ENCODE results near the gene ZBTB4.

DNA sequence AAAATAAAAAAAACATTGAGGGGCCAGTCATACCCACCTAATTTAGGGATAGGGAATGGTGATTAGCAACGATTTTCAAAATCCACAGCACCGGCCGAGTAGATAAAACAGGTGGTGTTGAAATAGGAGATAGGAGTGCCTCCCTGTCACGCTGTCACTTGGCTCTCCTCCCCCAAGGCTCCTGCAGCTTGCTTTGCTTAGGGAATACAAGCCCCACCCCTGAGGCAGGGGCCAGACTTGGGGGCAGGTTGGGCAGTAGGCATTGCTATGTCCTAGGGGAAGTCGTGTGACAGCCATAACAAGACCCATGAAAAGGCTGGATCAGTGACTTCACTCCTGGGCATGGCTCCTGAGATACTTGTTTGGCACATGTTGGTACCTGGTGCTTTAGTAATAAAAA lies 30.5 kb upstream of the ZBTB4 start:
- TF ChIP-seq CTCF (IDR thresholded peaks at IDR 0.05; ENCODE audit: insufficient read depth, low read length) (no peak), POLR2AphosphoS5 (IDR thresholded peaks at IDR 0.05; ENCODE audit: low read depth) (no peak), REST (IDR thresholded peaks at IDR 0.05; ENCODE audit: insufficient replicate concordance, low read depth) (no peak), GABPA (IDR thresholded peaks at IDR 0.05; ENCODE audit: low read depth) (no peak)

All from HL-60 (cell line).